Thyroid gland (tissue), 4 donors: ENCODE results near the gene SIGLEC15.

Experiments used
- CTCF ChIP-seq, 6 experiments: fragments of 200-600 bp in 3 of 6; fragments of 450-650 bp in 3 of 6; sonication (generic) in 3 of 6; IDR thresholded peaks; one replicate each; pipeline ENCODE4 v1.5.1; 2016 to 2019; ENCODE audit warnings: antibody characterized with exemption in 6 of 6, mild to moderate bottlenecking in 2 of 6, inconsistent platforms in 1 of 6, moderate library complexity in 1 of 6
- POLR2A ChIP-seq, 2 donors: fragments of 450-650 bp; IDR thresholded peaks; one replicate each; pipeline ENCODE4 v1.6.1; 2017; ENCODE audit warnings: antibody characterized with exemption in 2 of 2, mild to moderate bottlenecking in 2 of 2, moderate library complexity in 1 of 2

- TF ChIP-seq CTCF (IDR thresholded peaks at IDR 0.05) (no peak), POLR2A (IDR thresholded peaks at IDR 0.05) (no peak)
Observed at GRCh38 chr18:45821026-45821425, 4.4 kb upstream of the SIGLEC15 start.
